Neural progenitor cell (in vitro differentiated cells): Measurements from ENCODE around the gene CCDC174. TPM values are rescaled to one million over a fixed set of nuclear protein-coding genes. Genes with fewer than 3 reads are reported as not detected.

Experiments used
- DNase-seq: peaks from one replicate; pipeline ENCODE4 v3.0.0-alpha.2; 2016; ENCODE audit warnings: low spot score
- H2AFZ ChIP-seq: fragments of 200-600 bp; sonication (generic); replicated peaks from 2 replicates; pipeline ENCODE4 v1.6.1; 2016; ENCODE audit warnings: antibody characterized with exemption
- H3F3A ChIP-seq: fragments of 200-600 bp; sonication (generic); 2 replicates; pipeline ENCODE4 v1.6.1; 2016; ENCODE audit warnings: antibody characterized with exemption, low read depth
- H3K27ac ChIP-seq: fragments of 200-600 bp; sonication (generic); 2 replicates; pipeline ENCODE4 v1.5.1; 2016; ENCODE audit warnings: mild to moderate bottlenecking
- H3K27me3 ChIP-seq: fragments of 200-600 bp; sonication (generic); 2 replicates; pipeline ENCODE4 v1.6.1; 2016; ENCODE audit warnings: mild to moderate bottlenecking, moderate library complexity
- H3K36me3 ChIP-seq: fragments of 200-600 bp; sonication (generic); 2 replicates; pipeline ENCODE4 v1.5.1; 2016
- H3K4me1 ChIP-seq: fragments of 200-600 bp; sonication (generic); 2 replicates; pipeline ENCODE4 v1.6.1; 2016; ENCODE audit warnings: mixed run types
- H3K4me2 ChIP-seq: fragments of 200-600 bp; sonication (generic); 2 replicates; pipeline ENCODE4 v1.6.1; 2016
- H3K4me3 ChIP-seq: fragments of 200-600 bp; sonication (generic); 2 replicates; pipeline ENCODE4 v1.5.1; 2016
- H3K79me2 ChIP-seq: fragments of 200-600 bp; sonication (generic); 2 replicates; pipeline ENCODE4 v1.6.1; 2016; ENCODE audit warnings: low read depth
- H3K9ac ChIP-seq: fragments of 200-600 bp; sonication (generic); 2 replicates; pipeline ENCODE4 v1.6.1; 2016
- H3K9me3 ChIP-seq: fragments of 200-600 bp; sonication (generic); 2 replicates; pipeline ENCODE4 v1.5.1; 2016; ENCODE audit warnings: low read depth
- H4K20me1 ChIP-seq: fragments of 200-600 bp; sonication (generic); 2 replicates; pipeline ENCODE4 v1.6.1; 2016; ENCODE audit warnings: low read depth
- H3K27ac Mint-ChIP-seq: 3 replicates; pipeline ENCODE4 v1.8.0; 2021; ENCODE audit warnings: mixed read lengths
- H3K27me3 Mint-ChIP-seq: 2 replicates; pipeline ENCODE4 v1.8.0; 2022; ENCODE audit warnings: low read depth, mild to moderate bottlenecking, inconsistent platforms, moderate library complexity, mixed read lengths; ENCODE audit not compliant: insufficient read depth
- H3K36me3 Mint-ChIP-seq: 3 replicates; pipeline ENCODE4 v1.8.0; 2021; ENCODE audit warnings: mixed read lengths
- H3K4me1 Mint-ChIP-seq: 3 replicates; pipeline ENCODE4 v1.8.0; 2021; ENCODE audit warnings: mixed read lengths
- H3K4me3 Mint-ChIP-seq: 3 replicates; pipeline ENCODE4 v1.8.0; 2021; ENCODE audit warnings: mild to moderate bottlenecking, moderate library complexity, mixed read lengths
- H3K9me3 Mint-ChIP-seq: 3 replicates; pipeline ENCODE4 v1.8.0; 2020; ENCODE audit warnings: mixed read lengths
- EZH2 ChIP-seq: fragments of 200-600 bp; sonication (generic); IDR thresholded peaks from 2 replicates; pipeline ENCODE4 v1.6.1; 2017; ENCODE audit warnings: antibody characterized with exemption, mild to moderate bottlenecking, moderate library complexity
- EZH2phosphoT487 ChIP-seq: fragments of 200-600 bp; sonication (generic); IDR thresholded peaks from 2 replicates; pipeline ENCODE4 v1.6.1; 2017; ENCODE audit warnings: antibody characterized with exemption
- total RNA-seq: library from RNA; depleted of rRNA; stranded (reverse); fragments of >200 nt; gene quantifications from 2 replicates; pipeline ENCODE4 v1.2.3, GENCODE V29; 2015; ENCODE audit warnings: low replicate concordance
- TF ChIP-seq, protein P1 (sequence below): fragments of 200-600 bp; sonication (generic); IDR thresholded peaks from 2 replicates; pipeline ENCODE4 v1.5.1; 2017; ENCODE audit warnings: antibody characterized with exemption, mild to moderate bottlenecking

The CCDC174 gene
- total RNA-seq, 1 donor from 2014 or later: 13.0 TPM

DNA sequence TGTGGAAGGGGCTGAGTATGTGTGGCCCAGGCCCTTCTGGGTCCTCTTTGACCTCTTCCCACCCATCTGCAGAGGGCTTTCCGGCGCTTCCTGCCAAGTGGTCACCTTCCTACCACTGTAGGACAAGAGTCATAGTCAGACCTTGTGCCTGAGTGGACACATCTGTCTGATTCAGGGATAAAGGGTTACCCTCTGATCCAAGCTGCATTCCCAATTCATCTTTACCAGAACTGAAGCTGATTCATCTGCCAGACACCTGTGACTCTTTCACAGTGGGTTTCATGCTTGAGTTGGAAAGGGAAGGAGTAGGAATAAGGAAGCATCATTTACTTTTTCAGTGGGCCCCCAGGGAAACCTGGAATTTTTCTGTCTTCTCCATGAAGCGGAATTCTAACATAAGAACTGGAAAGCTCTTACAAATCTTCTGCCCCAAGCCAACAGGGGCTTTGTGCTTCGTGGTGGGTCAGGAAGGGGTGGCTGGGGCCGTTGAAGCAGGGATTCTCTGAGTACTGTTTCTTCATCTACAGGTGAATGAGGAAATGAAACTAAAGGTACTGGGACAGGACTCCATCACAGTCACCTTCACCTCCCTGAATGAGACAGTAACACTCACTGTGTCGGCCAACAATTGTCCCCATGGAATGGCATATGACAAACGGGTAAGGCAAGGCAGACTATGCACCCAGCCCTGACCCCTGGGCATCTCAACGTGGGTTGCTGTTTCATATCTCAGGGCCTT, 69.7 kb downstream of the CCDC174 start:
- Mint-ChIP-seq H3K4me1 (peaks cover 17% of the 10 kb centered on the region), H3K27me3 (peaks cover 7% of the 10 kb centered on the region), H3K9me3 (no peaks in the 10 kb centered on the region), H3K4me3 (no peak overlapping the region), H3K36me3 (no peaks in the 10 kb centered on the region), H3K27ac (no peak overlapping the region)
- DNase-seq: no peak
- Histone ChIP-seq H2AFZ (no peak overlapping the region), H3K9ac (no peak overlapping the region), H3K4me1 (no peaks in the 10 kb centered on the region), H3K27ac (no peak overlapping the region), H3F3A (no peaks in the 10 kb centered on the region), H4K20me1 (no peaks in the 10 kb centered on the region), H3K4me3 (no peak overlapping the region), H3K27me3 (peaks cover 6% of the 10 kb centered on the region), H3K79me2 (no peaks in the 10 kb centered on the region), H3K9me3 (no peaks in the 10 kb centered on the region), H3K36me3 (no peaks in the 10 kb centered on the region), H3K4me2 (no peak overlapping the region)
- TF ChIP-seq EZH2phosphoT487 (no peak), EZH2 (no peak)
- TF ChIP-seq, protein P1, sequence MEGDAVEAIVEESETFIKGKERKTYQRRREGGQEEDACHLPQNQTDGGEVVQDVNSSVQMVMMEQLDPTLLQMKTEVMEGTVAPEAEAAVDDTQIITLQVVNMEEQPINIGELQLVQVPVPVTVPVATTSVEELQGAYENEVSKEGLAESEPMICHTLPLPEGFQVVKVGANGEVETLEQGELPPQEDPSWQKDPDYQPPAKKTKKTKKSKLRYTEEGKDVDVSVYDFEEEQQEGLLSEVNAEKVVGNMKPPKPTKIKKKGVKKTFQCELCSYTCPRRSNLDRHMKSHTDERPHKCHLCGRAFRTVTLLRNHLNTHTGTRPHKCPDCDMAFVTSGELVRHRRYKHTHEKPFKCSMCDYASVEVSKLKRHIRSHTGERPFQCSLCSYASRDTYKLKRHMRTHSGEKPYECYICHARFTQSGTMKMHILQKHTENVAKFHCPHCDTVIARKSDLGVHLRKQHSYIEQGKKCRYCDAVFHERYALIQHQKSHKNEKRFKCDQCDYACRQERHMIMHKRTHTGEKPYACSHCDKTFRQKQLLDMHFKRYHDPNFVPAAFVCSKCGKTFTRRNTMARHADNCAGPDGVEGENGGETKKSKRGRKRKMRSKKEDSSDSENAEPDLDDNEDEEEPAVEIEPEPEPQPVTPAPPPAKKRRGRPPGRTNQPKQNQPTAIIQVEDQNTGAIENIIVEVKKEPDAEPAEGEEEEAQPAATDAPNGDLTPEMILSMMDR: no peak

Other genes starting within 250 kb of the CCDC174 start
- 32.9 and 37.2 TPM in 2 replicates for gene SLC6A6, start 249.2 kb upstream of the CCDC174 start, total RNA-seq
- 0.25 TPM in 1 of 2 replicates, not detected in the other for gene GRIP2, start 111.4 kb upstream of the CCDC174 start, total RNA-seq
- not detected in 2 replicates for gene C3orf20, start 23.4 kb downstream of the CCDC174 start, total RNA-seq
- 0.24 and 0.25 TPM in 2 replicates for gene FGD5, start 167.2 kb downstream of the CCDC174 start, total RNA-seq